GM20431 (cell line): ENCODE data around the gene CLSTN2.

Experiments used
- in situ Hi-C: fragments of 300-500 bp; cut with MseI, MboI; formaldehyde crosslinking; loops from one replicate; pipeline ENCODE4 v1.15.0; 2020; ENCODE audit warnings: low sequenced_read_pairs; ENCODE audit not compliant: unreplicated experiment

Gene CLSTN2

GRCh38 chr3:140206196-140207040, 271.4 kb downstream of the CLSTN2 start:
- in situ Hi-C loops, result no loop called here

DNA sequence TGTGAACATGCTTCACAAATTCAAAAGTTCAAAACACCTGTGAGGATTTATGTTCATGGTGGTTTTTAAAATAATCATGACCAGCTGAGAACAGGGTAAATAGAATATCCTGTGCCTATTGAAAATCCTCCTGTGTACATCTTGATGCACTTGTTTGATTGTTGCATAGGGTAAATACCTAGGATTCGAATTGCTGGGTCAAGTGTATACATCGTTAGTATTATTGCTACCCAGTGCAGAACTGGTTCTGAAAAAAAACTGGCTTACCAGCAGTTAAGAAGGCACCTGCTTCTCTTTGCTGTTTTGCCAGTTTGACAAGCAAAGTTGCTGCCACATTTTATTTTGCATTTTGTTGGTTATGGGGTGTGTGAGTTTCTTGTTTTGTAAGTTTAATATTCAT, 272.6 kb downstream of the CLSTN2 start:
- in situ Hi-C loops, result no loop called here

- in situ Hi-C loops, result no loop called here
These were observed 281.3 kb downstream of the CLSTN2 start for GRCh38 chr3:140216249-140216648.

GRCh38 chr3:140219291-140219690, 284.3 kb downstream of the CLSTN2 start:
- in situ Hi-C loops, result no loop called here

DNA sequence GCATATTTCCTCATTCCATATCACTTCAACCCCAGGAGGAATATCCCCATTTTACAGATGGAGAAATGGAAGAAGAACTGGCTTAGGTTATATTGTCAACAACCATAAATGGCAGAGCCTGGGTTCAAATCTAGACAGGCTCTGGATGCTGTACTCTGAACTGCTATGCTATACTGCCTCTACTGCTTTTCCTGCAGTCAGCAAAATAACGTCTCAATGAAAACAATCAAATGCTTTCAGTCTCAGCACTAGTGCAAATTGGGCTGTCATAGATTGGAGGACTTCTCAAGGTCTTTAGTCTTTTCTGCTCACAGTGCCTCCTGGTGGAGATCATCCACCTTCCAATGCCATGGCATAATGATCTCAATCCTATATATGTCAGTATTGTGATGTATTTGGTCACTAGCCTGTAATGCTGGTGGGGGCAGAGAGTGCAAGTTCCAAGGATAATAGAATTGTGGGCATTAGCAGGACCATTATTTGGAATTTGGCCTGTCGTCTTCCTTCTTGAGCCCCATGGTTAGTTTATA, 285.0 kb downstream of the CLSTN2 start:
- in situ Hi-C loops, result no loop called here

DNA sequence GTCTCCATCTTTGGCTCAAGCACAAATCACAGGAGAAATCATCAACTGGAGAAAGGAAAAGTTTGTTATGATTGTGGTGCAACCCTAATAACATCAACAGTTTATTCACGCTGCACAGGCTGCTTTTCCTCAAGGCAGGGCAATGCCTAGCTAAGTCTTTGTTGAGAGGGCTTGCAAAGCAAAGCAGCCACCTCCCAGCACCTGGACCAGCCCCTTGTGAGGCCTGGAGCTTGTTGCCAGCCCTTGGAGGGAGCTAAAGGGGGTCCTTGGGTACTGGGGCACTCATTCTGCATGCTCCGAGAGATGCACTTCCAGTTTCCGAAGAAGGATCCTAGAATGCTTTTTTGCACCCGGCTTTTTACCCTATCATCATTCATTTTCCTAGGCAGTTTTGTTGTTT, 288.2 kb downstream of the CLSTN2 start:
- in situ Hi-C loops, result no loop called here

- in situ Hi-C loops, result no loop called here
These were observed 288.6 kb downstream of the CLSTN2 start for GRCh38 chr3:140223631-140224030.

DNA sequence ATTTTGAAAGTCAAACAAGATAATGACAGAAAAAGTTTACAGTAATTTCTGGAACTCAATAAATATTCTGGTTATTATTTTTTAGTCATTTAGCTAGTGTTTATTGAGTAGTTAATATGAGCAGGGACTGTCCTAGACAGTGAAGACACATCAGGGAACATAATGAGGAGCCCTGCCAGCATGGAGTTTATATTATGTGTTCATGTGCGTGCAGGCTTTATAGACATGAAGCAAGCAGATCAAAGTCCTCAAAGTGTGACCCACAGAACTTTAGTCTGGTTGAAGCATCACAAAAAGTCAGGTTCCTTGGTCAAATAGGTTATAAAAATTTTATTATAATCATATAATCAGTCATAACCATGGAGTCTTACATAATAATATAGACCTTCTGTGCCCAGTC, 289.3 kb downstream of the CLSTN2 start:
- in situ Hi-C loops, result no loop called here

DNA sequence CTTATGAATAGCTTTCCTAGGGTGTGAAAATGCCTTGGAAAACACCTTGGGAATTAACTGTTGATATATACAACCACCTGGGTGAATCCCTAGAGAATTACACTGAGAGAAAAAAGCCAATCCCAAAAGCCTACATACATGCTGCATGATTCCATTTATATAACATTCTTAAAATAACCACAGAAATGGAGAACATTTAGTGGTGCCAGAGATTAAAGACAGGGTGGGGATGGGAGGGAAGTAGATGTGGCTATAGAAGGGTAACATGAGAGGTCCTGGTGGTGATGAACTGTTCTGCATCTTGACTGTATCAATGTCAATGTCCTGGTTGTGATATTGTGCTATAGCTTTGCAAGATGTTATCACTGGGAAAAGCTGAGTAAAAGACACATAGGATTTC, 291.0 kb downstream of the CLSTN2 start:
- in situ Hi-C loops, result no loop called here

GRCh38 chr3:140233702-140234101, 298.7 kb downstream of the CLSTN2 start:
- in situ Hi-C loops, result no loop called here

GRCh38 chr3:140234256-140234655, 299.3 kb downstream of the CLSTN2 start:
- in situ Hi-C loops, result no loop called here

DNA sequence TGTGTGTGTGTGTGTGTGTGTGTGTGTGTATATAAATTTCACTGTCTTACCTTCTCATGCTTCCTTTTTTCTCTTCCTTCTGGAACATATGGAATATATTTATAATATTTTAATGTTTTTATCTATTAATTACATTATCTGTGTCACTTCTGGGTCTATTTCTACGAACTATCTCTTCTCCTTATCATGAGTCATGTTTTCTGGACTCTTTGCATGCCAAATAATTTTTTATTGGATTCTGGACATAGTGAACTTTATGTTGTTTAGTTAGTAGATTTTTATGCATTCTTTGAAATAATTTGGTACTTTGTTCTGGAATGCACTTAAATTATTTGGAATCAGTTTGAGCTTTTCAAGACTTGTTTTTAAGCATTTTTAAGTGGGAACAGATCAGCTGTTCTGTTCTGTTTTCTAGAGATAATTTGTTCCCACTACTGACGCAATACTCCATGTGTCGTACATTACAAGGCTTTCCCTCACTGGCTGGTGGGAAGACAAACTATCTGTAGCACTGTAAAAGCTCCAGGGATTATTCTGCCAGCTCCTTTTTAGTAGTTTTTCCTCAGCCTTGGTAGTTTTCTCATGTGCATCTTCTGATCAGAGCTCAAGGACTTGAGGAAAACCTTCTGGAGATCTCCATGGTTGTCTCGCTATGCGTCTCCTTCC, 302.0 kb downstream of the CLSTN2 start:
- in situ Hi-C loops, result no loop called here

- in situ Hi-C loops, result no loop called here
These were observed 303.8 kb downstream of the CLSTN2 start for GRCh38 chr3:140238646-140239314.

- in situ Hi-C loops, result no loop called here
These were observed 307.9 kb downstream of the CLSTN2 start for GRCh38 chr3:140242818-140243276.

GRCh38 chr3:140243575-140243974, 308.6 kb downstream of the CLSTN2 start:
- in situ Hi-C loops, result no loop called here

DNA sequence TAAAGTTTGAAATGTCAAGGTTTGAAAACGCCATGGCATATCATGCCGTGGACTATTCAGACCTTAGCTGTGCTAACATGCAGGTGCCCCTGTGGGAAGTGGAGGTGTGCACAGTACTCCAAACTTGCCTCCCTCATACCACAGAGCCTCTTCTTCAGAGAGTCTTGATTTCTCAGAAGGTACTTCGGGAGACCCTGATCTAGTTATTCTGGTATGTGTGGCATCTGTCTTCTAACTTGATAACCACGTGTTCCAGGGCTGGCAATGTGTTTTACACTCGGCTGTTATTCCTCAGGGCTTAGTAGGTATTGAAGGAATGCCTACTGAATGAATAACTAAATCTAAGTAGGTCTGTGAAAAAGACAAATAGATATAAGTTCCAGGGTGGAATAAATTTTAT, 309.9 kb downstream of the CLSTN2 start:
- in situ Hi-C loops, result no loop called here

- in situ Hi-C loops, result no loop called here
These were observed 311.6 kb downstream of the CLSTN2 start for GRCh38 chr3:140246578-140246977.

DNA sequence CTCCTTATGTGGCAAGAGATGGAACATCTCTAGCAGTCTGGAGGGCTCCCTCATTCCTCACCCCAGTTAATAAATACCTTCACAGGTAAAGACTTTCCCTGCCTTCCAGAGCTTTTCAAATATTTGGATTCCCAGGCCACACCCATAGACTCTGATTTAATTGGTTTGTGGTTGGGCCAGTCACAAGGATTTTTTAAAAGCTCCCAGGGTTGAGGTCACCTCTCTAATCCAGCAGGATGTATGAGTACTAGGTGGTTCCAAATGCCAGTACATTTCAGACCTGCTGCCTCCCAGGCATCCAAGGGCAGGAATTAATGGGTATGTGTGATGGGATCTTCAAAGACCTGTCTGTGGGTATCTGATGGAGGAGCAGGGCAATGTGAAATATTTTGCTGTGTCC, 312.8 kb downstream of the CLSTN2 start:
- in situ Hi-C loops, result no loop called here

- in situ Hi-C loops, result no loop called here
These were observed 314.2 kb downstream of the CLSTN2 start for GRCh38 chr3:140249188-140249587.

DNA sequence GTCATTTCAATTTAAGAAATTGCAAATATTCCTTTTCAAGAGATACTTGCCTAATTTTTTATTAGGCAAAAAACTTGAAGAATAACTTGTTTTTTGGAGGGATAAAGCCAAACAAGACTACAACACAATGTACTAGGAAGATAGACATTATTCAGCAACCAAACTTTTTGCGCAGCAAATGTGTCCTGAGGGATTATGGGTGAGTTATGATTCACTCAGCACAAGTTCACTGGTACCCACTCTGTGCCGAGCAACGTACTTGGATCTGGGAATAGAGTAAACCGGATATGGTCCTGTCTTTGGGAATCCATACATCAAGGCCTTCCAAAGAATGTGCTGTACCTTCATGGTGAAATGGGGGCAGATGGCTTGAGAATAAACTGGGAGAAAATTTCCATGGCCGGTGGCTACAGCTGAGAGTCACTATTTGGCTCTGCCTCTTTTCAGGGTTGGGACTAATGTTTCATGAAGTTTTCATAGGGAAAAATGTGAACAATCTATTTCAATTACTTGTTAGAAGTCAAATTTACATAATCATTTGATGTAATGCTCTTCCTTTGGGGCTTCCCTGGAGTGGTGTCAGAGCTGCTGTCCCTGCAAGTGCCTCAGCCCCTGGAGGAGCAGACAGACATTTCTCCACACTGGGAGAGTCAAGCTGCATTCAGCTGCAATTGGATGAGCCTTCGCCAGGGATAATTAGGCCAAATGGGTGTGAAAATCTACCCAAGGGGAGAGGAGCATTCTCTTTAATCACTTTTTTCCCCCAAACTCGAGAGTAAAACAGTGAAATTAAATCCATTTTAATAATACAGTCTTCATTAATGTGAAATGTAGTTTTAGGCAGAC, 315.2 kb downstream of the CLSTN2 start:
- in situ Hi-C loops, result no loop called here
